Kidney (tissue), 14 donors: ENCODE measurements around the gene CTDP1. TPM values are rescaled to one million over a fixed set of nuclear protein-coding genes. Genes with fewer than 3 reads are reported as not detected.

Experiments
- DNase-seq, 5 donors: peaks; one replicate each; pipeline ENCODE4 v3.0.0-alpha.2; 2013 to 2020
- FAIRE-seq: peaks from 2 replicates; lab custom pipeline; 2012; peaks lifted over from hg19 to GRCh38; lab: Jason Lieb, UNC
- H3K27ac ChIP-seq, 2 donors: one replicate each; pipeline ENCODE4 v1.7.0; 2013; ENCODE audit warnings: low read depth in 2 of 2, low read length in 2 of 2, inconsistent platforms in 1 of 2
- H3K27me3 ChIP-seq: one replicate; pipeline ENCODE4 v1.7.1; 2013; ENCODE audit warnings: low read length, inconsistent platforms; ENCODE audit not compliant: control insufficient read depth, insufficient read depth
- H3K36me3 ChIP-seq, 3 donors: one replicate each; pipeline versions ENCODE4 v1.7.0 to v1.7.1; 2013; ENCODE audit warnings: low read length in 3 of 3, control low read depth in 1 of 3, inconsistent platforms in 1 of 3; ENCODE audit not compliant: insufficient read depth in 3 of 3, control insufficient read depth in 2 of 3
- H3K4me1 ChIP-seq, 3 donors: one replicate each; pipeline versions ENCODE4 v1.7.0 to v1.7.1; 2013; ENCODE audit warnings: low read length in 3 of 3, inconsistent platforms in 1 of 3, low read depth in 1 of 3; ENCODE audit not compliant: control insufficient read depth in 2 of 3, insufficient read depth in 2 of 3
- H3K4me3 ChIP-seq, 3 donors: one replicate each; pipeline versions ENCODE4 v1.7.0 to v1.8.1; 2013; ENCODE audit warnings: low read length in 3 of 3, control low read depth in 1 of 3, inconsistent platforms in 1 of 3
- H3K9ac ChIP-seq, 3 donors: one replicate each; pipeline versions ENCODE4 v1.7.0 to v1.7.1; 2013; ENCODE audit warnings: low read length in 3 of 3, control low read depth in 1 of 3, inconsistent platforms in 1 of 3
- H3K9me3 ChIP-seq, 3 donors: one replicate each; pipeline versions ENCODE4 v1.7.0 to v1.7.1; 2013; ENCODE audit warnings: low read length in 3 of 3, control low read depth in 1 of 3, inconsistent platforms in 1 of 3; ENCODE audit not compliant: control insufficient read depth in 2 of 3, insufficient read depth in 1 of 3
- CTCF ChIP-seq: IDR thresholded peaks from 3 replicates; pipeline ENCODE4 v1.5.1; 2012; ENCODE audit warnings: mild to moderate bottlenecking, moderate library complexity, borderline replicate concordance; ENCODE audit not compliant: insufficient read depth; ENCODE audit errors: extremely low read depth
- intact Hi-C: fragments of 100-400 bp; cut with DNase I; formaldehyde crosslinking; loops from one replicate; pipeline ENCODE4 v1.11.1; 2022
- polyA plus RNA-seq: library from polyadenylated mRNA; stranded (reverse); fragments of 350-450 nt; fragmentation: Illumina TruSeq; extraction: RNeasy Lipid Tissue Mini Kit (QIAGEN cat#74804); gene quantifications from one replicate; pipeline ENCODE4 v1.2.3, GENCODE V29; 2014; ENCODE audit warnings: low read depth, low replicate concordance; ENCODE audit not compliant: insufficient read depth
- total RNA-seq: library from RNA; stranded (reverse); fragmentation: NEBNext Ultra II Directional; extraction: Animal tissue kit (Norgen Biotek cat#: 25700); gene quantifications from one replicate; pipeline ENCODE4 v1.2.1, GENCODE V29; 2021
- donor health status: control.
- donor health status: control.
- donor health status: control.
- donor health status: control.
- donor health status: control.
- donor health status: DM: yes; HTN: yes; CAD: no.
- donor health status: Normal renal cell carcinoma (clear cell type).

CTDP1 gene
- total and polyA plus RNA-seq, 2 donors from 2014 or later = 11.1 to 21.8 TPM

- TF ChIP-seq CTCF = no peak
- H3K4me3 ChIP-seq = no peak overlapping the region
- DNase-seq (no peak), FAIRE-seq (no peak)
- H3K27ac ChIP-seq = no peak overlapping the region
- no peaks in the 10 kb centered on the region for H3K4me1 ChIP-seq
- intact Hi-C loops = no loop called here
- H3K27me3 ChIP-seq = peaks cover 2% of the 10 kb centered on the region
- peaks cover 0 to 2% (median 0%) of the 10 kb centered on the region in 3 donors for H3K9me3 ChIP-seq
- H3K36me3 ChIP-seq = no peaks in the 10 kb centered on the region
- no peak overlapping the region for H3K9ac ChIP-seq
These were observed 45.4 kb upstream of the CTDP1 start for GRCh38 chr18:79634186-79634585.

- peaks cover 0 to 2% (median 0%) of the 10 kb centered on the region in 3 donors for H3K9me3 ChIP-seq
- no peak overlapping the region for H3K27ac ChIP-seq
- peak in 2 of 5 donors; percentile 28 to 51 for DNase-seq
- no peaks in the 10 kb centered on the region for H3K36me3 ChIP-seq
- intact Hi-C loops = no loop called here
- FAIRE-seq = no peak
- H3K9ac ChIP-seq = no peak overlapping the region
- no peaks in the 10 kb centered on the region for H3K4me1 ChIP-seq
- H3K4me3 ChIP-seq = no peak overlapping the region
- H3K27me3 ChIP-seq = peaks cover 2% of the 10 kb centered on the region
- TF ChIP-seq CTCF = no peak
These were observed 44.8 kb upstream of the CTDP1 start for GRCh38 chr18:79634593-79635426.

DNA sequence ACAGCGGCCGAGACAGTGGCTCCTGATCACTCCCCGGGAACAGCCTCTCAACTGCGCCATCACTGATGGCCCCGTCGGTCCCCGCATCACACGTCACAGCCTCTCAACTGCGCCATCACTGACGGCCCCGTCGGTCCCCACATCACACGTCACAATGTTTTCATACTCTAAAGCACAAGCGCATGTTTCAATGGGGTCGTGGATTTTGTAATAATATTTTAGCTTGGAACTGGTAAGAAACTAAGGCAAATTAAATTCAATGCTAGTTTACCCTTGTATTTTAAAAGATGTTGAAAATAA, 44.2 kb upstream of the CTDP1 start:
- H3K9me3 ChIP-seq = peaks cover 0 to 2% (median 0%) of the 10 kb centered on the region in 3 donors
- no peak overlapping the region for H3K27ac ChIP-seq
- H3K4me1 ChIP-seq = no peaks in the 10 kb centered on the region
- intact Hi-C loops = no loop called here
- H3K36me3 ChIP-seq = no peaks in the 10 kb centered on the region
- no peak for DNase-seq
- peaks cover 2% of the 10 kb centered on the region for H3K27me3 ChIP-seq
- no peak overlapping the region for H3K4me3 ChIP-seq
- no peak overlapping the region for H3K9ac ChIP-seq
- no peak for FAIRE-seq
- no peak for TF ChIP-seq CTCF
